Measurements from ENCODE around the gene LRRC8A.
A peak's percentile ranks its signal among the peaks of the same experiment; 100 is the strongest.

The LRRC8A gene

DNA sequence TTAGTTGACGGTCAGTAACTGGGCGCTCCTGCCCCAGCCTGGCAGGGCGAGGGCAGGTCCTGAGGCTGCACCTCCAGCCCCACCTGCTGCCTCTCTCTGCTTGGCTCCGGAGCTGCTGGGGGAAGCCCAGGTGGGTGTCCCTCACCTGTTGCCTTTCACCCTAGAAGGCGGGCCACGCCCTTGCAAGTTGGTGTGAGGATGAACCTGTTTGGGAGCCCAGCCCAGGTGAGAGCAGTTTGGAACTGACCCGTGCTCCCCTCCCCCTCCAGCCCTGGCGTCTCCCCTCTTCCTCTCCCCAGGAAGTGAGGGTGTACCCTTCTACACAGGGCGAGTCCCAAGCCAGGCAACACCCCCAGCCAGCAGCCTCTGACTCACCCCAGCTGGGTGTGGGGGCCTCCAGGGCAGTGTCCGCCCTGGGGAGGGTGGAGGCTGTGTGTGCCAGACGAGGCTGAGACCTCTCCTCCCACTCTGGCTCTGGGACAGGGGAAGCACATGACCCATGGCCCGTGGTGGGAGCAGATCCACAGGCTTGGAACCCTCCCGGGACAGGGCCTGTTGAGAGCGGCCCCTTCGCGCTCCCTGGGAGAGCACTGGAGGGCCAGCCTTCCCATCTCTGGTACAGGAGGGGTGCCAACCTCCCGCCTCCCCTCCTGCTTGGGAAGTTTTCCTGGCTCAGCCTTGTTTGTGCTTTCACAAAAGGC, 10.4 kb downstream of the LRRC8A start (continued):
- TF ChIP-seq, protein P1, sequence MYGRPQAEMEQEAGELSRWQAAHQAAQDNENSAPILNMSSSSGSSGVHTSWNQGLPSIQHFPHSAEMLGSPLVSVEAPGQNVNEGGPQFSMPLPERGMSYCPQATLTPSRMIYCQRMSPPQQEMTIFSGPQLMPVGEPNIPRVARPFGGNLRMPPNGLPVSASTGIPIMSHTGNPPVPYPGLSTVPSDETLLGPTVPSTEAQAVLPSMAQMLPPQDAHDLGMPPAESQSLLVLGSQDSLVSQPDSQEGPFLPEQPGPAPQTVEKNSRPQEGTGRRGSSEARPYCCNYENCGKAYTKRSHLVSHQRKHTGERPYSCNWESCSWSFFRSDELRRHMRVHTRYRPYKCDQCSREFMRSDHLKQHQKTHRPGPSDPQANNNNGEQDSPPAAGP (tag by site-specific recombination; IDR thresholded peaks at IDR 0.05), result peak; percentile 97

DNA sequence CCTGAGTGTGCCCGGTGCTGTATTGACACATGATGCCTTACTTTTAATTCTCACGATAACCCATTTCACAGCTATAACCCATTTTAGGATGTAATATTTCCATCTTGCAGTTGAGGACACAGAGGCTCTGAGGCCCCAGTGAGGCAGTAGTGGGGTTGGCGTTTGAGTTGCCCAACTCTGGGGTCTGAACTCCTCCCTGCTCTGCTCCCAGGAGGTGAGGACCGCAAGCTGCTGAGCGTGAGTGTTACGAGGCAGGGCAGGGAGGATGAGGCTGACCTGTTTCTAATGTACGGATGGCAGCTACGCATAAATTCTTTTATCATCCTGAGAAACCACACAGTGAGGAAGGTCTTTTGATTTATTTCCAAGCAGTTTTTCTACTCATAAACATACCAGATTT, 11.4 kb downstream of the LRRC8A start:
- Histone ChIP-seq H3K36me3 (ENCODE audit: control insufficient read depth in 2 of 2, insufficient read depth in 1 of 2, low read length in 2 of 2) (peaks cover 0 to 57% of the 10 kb centered on the region in 2 experiments; a peak in 2 of 3 replicates), H3K4me3 (ENCODE audit: low read depth, low read length) (no peak overlapping the region), H3K4me1 (ENCODE audit: control insufficient read depth, insufficient read depth, low read length) (no peaks in the 10 kb centered on the region), H3K27ac (ENCODE audit: extremely low read depth, low read depth, low read length) (no peak overlapping the region), H3K9me3 (ENCODE audit: control insufficient read depth, insufficient read depth, low read depth, low read length) (no peaks in the 10 kb centered on the region)
- TF ChIP-seq ZBTB11 (tag by site-specific recombination; conservative IDR thresholded peaks at IDR 0.05; ENCODE audit: low read depth), result no peak
- no peak for TF ChIP-seq ZNF223 (tag by site-specific recombination; IDR thresholded peaks at IDR 0.05)
- no peak for TF ChIP-seq ZNF555 (tag by site-specific recombination; conservative IDR thresholded peaks at IDR 0.05)
- no peak for TF ChIP-seq ZNF518A (tag by site-specific recombination; conservative IDR thresholded peaks at IDR 0.05; ENCODE audit: low read depth)
- no peak for TF ChIP-seq ZNF274 (IDR thresholded peaks at IDR 0.05; ENCODE audit: low read length)
- TF ChIP-seq ZNF274 (tag by site-specific recombination; IDR thresholded peaks at IDR 0.05; ENCODE audit: borderline replicate concordance), result no peak
- TF ChIP-seq, protein P2, sequence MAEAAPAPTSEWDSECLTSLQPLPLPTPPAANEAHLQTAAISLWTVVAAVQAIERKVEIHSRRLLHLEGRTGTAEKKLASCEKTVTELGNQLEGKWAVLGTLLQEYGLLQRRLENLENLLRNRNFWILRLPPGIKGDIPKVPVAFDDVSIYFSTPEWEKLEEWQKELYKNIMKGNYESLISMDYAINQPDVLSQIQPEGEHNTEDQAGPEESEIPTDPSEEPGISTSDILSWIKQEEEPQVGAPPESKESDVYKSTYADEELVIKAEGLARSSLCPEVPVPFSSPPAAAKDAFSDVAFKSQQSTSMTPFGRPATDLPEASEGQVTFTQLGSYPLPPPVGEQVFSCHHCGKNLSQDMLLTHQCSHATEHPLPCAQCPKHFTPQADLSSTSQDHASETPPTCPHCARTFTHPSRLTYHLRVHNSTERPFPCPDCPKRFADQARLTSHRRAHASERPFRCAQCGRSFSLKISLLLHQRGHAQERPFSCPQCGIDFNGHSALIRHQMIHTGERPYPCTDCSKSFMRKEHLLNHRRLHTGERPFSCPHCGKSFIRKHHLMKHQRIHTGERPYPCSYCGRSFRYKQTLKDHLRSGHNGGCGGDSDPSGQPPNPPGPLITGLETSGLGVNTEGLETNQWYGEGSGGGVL (tag by site-specific recombination; IDR thresholded peaks at IDR 0.05), result no peak
- TF ChIP-seq ZNF521 (tag by site-specific recombination; IDR thresholded peaks at IDR 0.05), result no peak
- no peak for TF ChIP-seq ZNF132 (tag by site-specific recombination; IDR thresholded peaks at IDR 0.05; ENCODE audit: borderline replicate concordance)
- TF ChIP-seq ZBTB17 (tag by site-specific recombination; IDR thresholded peaks at IDR 0.05), result no peak
- no peak for TF ChIP-seq ZSCAN30 (tag by site-specific recombination; IDR thresholded peaks at IDR 0.05)
- TF ChIP-seq ZNF366 (tag by site-specific recombination; conservative IDR thresholded peaks at IDR 0.05), result no peak
- TF ChIP-seq ZBTB21 (tag by site-specific recombination; IDR thresholded peaks at IDR 0.05), result no peak
- TF ChIP-seq ZBTB49 (tag by site-specific recombination; IDR thresholded peaks at IDR 0.05; ENCODE audit: low read depth), result no peak
- no peak for TF ChIP-seq HIC1 (tag by site-specific recombination; IDR thresholded peaks at IDR 0.05)
- ChIA-PET CTCF (interaction anchor here (1.9 kb wide), 1 partner anchor 35 kb away, joined by 9 read pairs; no protein-coding TSS in a partner anchor), POLR2A (no interaction called here)

Measured in HEK293 (cell line).